HepG2 (cell line): ENCODE measurements around the gene DNAJC5. TPM values are rescaled to one million over a fixed set of nuclear protein-coding genes. Genes with fewer than 3 reads are reported as not detected.

Experiments
- ARID2 ChIP-seq: sonication (generic); formaldehyde crosslinking; IDR thresholded peaks from 2 replicates; pipeline ENCODE4 v1.8.1; 2022; ENCODE audit warnings: mild to moderate bottlenecking, missing genetic modification reagents, borderline replicate concordance
- MZF1 ChIP-seq: sonication (generic); formaldehyde crosslinking; IDR thresholded peaks from 2 replicates; pipeline ENCODE4 v1.8.1; 2023; ENCODE audit warnings: mild to moderate bottlenecking, missing genetic modification reagents, borderline replicate concordance
- POLR2AphosphoS5 ChIP-seq: IDR thresholded peaks from 2 replicates; pipeline ENCODE4 v1.6.1; 2012; ENCODE audit warnings: low read depth, low read length
- RFXANK ChIP-seq: IDR thresholded peaks from 2 replicates; pipeline ENCODE4 v1.6.1; 2016
- RXRB ChIP-seq: IDR thresholded peaks from 2 replicates; pipeline ENCODE4 v1.6.1; 2016; ENCODE audit warnings: borderline replicate concordance, missing genetic modification reagents, missing compliant biosample characterization
- ZNF263 ChIP-seq: sonication (generic); formaldehyde crosslinking; IDR thresholded peaks from 2 replicates; pipeline ENCODE4 v1.4.0; 2020; ENCODE audit warnings: missing genetic modification reagents
- ZNF350 ChIP-seq: sonication (generic); formaldehyde crosslinking; IDR thresholded peaks from 2 replicates; pipeline ENCODE4 v1.4.0; 2020; ENCODE audit warnings: mild to moderate bottlenecking, low read depth, missing genetic modification reagents, borderline replicate concordance
- ZNF746 ChIP-seq: sonication (generic); formaldehyde crosslinking; IDR thresholded peaks from 2 replicates; pipeline ENCODE4 v1.8.0; 2022; ENCODE audit warnings: mild to moderate bottlenecking, missing genetic modification reagents
- ZZZ3 ChIP-seq: sonication (generic); formaldehyde crosslinking; IDR thresholded peaks from 2 replicates; pipeline ENCODE4 v1.4.0; 2020; ENCODE audit warnings: missing genetic modification reagents, mild to moderate bottlenecking, borderline replicate concordance
- polyA plus RNA-seq, 8 experiments: library from polyadenylated mRNA; depleted of rRNA in 3 of 8; stranded (reverse) in 7 of 8; unstranded in 1 of 8; fragments of >200 nt; fragmentation: Illumina TruSeq in 4 of 8; extraction: Trizol in 4 of 8; gene quantifications; 2 replicates each; pipeline versions ENCODE4 v1.2.1 to v1.2.3, GENCODE V29; 2011 to 2016; ENCODE audit warnings: low read depth in 4 of 8, missing spikeins in 1 of 8, mixed read lengths in 1 of 8; ENCODE audit not compliant: insufficient read depth in 1 of 8
- total RNA-seq, 5 experiments: library from RNA; depleted of rRNA; stranded (reverse); fragments of >200 nt; fragmentation: Illumina TruSeq; extraction: Trizol; gene quantifications; 2 replicates each; pipeline ENCODE4 v1.2.3, GENCODE V29; 2016; ENCODE audit warnings: low read depth in 1 of 5
- TF ChIP-seq, protein P1 (sequence below): sonication (generic); formaldehyde crosslinking; IDR thresholded peaks from 2 replicates; pipeline ENCODE4 v1.4.0; 2020; ENCODE audit warnings: missing genetic modification reagents
- TF ChIP-seq, protein P2 (sequence below): sonication (generic); formaldehyde crosslinking; conservative IDR thresholded peaks from 2 replicates; pipeline ENCODE4 v1.8.0; 2022; ENCODE audit warnings: missing genetic modification reagents
- TF ChIP-seq, protein P3 (sequence below): sonication (generic); formaldehyde crosslinking; IDR thresholded peaks from 2 replicates; pipeline ENCODE4 v1.4.0; 2020; ENCODE audit warnings: missing genetic modification reagents
- TF ChIP-seq, protein P4 (sequence below): sonication (generic); formaldehyde crosslinking; IDR thresholded peaks from 2 replicates; pipeline ENCODE4 v1.4.0; 2020; ENCODE audit warnings: missing genetic modification reagents
- TF ChIP-seq, protein P5 (sequence below): sonication (generic); formaldehyde crosslinking; IDR thresholded peaks from 2 replicates; pipeline ENCODE4 v1.4.0; 2020; ENCODE audit warnings: missing genetic modification reagents

Gene DNAJC5
- total and polyA plus RNA-seq, 2 of the 13 experiments (the other 11 are each of a cell fraction or from before 2014, with no cell fraction given) = 42.8 to 64.5 TPM

DNA sequence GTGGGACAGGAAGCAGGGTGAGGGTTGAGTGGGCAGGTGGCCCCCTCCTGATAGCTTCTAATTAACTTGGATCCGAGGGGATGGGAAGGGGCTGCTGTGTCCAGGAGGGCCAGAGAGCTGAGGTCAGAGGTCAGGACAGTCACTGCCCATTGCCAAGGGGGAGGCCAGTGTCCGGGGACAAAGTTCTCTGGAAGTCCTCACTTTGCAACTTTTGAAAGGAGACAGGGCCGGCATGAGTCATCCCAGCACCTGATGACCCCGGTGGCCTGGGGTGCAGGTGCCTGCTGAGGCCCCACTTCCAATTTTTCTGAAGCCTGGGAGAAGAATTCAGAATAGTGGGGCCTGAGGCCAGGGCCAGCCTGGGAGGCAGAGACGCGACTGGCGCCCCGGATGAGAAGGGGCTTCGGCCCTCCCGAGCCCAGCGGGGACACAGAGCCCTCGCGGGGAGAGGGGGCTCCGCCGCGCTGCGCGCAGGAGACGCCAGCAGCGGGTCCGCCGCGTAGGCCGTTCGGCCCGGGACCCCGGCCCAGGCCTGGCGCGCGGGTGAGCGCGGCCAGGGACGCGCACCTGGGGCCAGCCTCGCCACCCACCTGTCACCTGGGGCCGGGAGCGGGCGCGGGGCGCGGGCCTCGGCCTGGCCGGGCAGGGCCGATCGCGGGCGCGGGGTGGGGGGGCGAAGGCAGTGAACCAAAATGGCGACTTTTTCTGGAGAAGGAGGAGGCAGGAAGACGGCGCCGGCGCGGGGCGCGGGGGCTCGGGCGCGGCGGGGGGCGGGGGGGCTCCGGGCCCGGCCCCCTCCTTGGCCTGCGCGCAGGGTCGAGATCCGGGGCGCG, 74.2 kb downstream of the DNAJC5 start (continued):
- TF ChIP-seq, protein P1, sequence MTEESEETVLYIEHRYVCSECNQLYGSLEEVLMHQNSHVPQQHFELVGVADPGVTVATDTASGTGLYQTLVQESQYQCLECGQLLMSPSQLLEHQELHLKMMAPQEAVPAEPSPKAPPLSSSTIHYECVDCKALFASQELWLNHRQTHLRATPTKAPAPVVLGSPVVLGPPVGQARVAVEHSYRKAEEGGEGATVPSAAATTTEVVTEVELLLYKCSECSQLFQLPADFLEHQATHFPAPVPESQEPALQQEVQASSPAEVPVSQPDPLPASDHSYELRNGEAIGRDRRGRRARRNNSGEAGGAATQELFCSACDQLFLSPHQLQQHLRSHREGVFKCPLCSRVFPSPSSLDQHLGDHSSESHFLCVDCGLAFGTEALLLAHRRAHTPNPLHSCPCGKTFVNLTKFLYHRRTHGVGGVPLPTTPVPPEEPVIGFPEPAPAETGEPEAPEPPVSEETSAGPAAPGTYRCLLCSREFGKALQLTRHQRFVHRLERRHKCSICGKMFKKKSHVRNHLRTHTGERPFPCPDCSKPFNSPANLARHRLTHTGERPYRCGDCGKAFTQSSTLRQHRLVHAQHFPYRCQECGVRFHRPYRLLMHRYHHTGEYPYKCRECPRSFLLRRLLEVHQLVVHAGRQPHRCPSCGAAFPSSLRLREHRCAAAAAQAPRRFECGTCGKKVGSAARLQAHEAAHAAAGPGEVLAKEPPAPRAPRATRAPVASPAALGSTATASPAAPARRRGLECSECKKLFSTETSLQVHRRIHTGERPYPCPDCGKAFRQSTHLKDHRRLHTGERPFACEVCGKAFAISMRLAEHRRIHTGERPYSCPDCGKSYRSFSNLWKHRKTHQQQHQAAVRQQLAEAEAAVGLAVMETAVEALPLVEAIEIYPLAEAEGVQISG = peak; percentile 52
- peak; percentile 45 for TF ChIP-seq POLR2AphosphoS5
- TF ChIP-seq, protein P2, sequence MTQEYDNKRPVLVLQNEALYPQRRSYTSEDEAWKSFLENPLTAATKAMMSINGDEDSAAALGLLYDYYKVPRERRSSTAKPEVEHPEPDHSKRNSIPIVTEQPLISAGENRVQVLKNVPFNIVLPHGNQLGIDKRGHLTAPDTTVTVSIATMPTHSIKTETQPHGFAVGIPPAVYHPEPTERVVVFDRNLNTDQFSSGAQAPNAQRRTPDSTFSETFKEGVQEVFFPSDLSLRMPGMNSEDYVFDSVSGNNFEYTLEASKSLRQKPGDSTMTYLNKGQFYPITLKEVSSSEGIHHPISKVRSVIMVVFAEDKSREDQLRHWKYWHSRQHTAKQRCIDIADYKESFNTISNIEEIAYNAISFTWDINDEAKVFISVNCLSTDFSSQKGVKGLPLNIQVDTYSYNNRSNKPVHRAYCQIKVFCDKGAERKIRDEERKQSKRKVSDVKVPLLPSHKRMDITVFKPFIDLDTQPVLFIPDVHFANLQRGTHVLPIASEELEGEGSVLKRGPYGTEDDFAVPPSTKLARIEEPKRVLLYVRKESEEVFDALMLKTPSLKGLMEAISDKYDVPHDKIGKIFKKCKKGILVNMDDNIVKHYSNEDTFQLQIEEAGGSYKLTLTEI (CRISPR knock-in tag) = no peak
- peak; percentile 83 for TF ChIP-seq RXRB (CRISPR knock-in tag)
- peak; percentile 60 for TF ChIP-seq ZNF263
- peak; percentile 91 for TF ChIP-seq ZNF350 (CRISPR knock-in tag)
- peak; percentile 62; the same call in 1 of the 2 replicates for TF ChIP-seq ARID2
- TF ChIP-seq ZZZ3 (CRISPR knock-in tag) = peak; percentile 84
- TF ChIP-seq, protein P3, sequence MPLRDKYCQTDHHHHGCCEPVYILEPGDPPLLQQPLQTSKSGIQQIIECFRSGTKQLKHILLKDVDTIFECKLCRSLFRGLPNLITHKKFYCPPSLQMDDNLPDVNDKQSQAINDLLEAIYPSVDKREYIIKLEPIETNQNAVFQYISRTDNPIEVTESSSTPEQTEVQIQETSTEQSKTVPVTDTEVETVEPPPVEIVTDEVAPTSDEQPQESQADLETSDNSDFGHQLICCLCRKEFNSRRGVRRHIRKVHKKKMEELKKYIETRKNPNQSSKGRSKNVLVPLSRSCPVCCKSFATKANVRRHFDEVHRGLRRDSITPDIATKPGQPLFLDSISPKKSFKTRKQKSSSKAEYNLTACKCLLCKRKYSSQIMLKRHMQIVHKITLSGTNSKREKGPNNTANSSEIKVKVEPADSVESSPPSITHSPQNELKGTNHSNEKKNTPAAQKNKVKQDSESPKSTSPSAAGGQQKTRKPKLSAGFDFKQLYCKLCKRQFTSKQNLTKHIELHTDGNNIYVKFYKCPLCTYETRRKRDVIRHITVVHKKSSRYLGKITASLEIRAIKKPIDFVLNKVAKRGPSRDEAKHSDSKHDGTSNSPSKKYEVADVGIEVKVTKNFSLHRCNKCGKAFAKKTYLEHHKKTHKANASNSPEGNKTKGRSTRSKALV (CRISPR knock-in tag) = 0 out of 2 replicates have a peak, but pooled peaks have one; percentile 50
- TF ChIP-seq MZF1 (CRISPR knock-in tag) = 0 out of 2 replicates have a peak, but pooled peaks have one; percentile 56
- TF ChIP-seq RFXANK (CRISPR knock-in tag) = no peak
- TF ChIP-seq, protein P4, sequence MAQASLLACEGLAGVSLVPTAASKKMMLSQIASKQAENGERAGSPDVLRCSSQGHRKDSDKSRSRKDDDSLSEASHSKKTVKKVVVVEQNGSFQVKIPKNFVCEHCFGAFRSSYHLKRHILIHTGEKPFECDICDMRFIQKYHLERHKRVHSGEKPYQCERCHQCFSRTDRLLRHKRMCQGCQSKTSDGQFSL (CRISPR knock-in tag) = peak; percentile 83
- TF ChIP-seq ZNF746 (CRISPR knock-in tag) = peak; percentile 92
- TF ChIP-seq, protein P5, sequence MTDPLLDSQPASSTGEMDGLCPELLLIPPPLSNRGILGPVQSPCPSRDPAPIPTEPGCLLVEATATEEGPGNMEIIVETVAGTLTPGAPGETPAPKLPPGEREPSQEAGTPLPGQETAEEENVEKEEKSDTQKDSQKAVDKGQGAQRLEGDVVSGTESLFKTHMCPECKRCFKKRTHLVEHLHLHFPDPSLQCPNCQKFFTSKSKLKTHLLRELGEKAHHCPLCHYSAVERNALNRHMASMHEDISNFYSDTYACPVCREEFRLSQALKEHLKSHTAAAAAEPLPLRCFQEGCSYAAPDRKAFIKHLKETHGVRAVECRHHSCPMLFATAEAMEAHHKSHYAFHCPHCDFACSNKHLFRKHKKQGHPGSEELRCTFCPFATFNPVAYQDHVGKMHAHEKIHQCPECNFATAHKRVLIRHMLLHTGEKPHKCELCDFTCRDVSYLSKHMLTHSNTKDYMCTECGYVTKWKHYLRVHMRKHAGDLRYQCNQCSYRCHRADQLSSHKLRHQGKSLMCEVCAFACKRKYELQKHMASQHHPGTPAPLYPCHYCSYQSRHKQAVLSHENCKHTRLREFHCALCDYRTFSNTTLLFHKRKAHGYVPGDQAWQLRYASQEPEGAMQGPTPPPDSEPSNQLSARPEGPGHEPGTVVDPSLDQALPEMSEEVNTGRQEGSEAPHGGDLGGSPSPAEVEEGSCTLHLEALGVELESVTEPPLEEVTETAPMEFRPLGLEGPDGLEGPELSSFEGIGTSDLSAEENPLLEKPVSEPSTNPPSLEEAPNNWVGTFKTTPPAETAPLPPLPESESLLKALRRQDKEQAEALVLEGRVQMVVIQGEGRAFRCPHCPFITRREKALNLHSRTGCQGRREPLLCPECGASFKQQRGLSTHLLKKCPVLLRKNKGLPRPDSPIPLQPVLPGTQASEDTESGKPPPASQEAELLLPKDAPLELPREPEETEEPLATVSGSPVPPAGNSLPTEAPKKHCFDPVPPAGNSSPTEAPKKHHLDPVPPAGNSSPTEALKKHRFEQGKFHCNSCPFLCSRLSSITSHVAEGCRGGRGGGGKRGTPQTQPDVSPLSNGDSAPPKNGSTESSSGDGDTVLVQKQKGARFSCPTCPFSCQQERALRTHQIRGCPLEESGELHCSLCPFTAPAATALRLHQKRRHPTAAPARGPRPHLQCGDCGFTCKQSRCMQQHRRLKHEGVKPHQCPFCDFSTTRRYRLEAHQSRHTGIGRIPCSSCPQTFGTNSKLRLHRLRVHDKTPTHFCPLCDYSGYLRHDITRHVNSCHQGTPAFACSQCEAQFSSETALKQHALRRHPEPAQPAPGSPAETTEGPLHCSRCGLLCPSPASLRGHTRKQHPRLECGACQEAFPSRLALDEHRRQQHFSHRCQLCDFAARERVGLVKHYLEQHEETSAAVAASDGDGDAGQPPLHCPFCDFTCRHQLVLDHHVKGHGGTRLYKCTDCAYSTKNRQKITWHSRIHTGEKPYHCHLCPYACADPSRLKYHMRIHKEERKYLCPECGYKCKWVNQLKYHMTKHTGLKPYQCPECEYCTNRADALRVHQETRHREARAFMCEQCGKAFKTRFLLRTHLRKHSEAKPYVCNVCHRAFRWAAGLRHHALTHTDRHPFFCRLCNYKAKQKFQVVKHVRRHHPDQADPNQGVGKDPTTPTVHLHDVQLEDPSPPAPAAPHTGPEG (CRISPR knock-in tag) = 0 out of 2 replicates have a peak, but pooled peaks have one; percentile 57
